GM18511 (cell line): ENCODE measurements around the gene CTNND2.
"Not testable (repeated sequence)": the region's sequence is repeated elsewhere in the genome, so short reads cannot be mapped to it uniquely, and the experiment has no call there.

Experiments
- ATAC-seq: cut with Tn5 transposase; IDR thresholded peaks from one replicate; pipeline ENCODE4 v1.9.1; 2021; ENCODE audit warnings: mild to moderate bottlenecking, moderate library complexity; ENCODE audit not compliant: unreplicated experiment

CTNND2 gene

DNA sequence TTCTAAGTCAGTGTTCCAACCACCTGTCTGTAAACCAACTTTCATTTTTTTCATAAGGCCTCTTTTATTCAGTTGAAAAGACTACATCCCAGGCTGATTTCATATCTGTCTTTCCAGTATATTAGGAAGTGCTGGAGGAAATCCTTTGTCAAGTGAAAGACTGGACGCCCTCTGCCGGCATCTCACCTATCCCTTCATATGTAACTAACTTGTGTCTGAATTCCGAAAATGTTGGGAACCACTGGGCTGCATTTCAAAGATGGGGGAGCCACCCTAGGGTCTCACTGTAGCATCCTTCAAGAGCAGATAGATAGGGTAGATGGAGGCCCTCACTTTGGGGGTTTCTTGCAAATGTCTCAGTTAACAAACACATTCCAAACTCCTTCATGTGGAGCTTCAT lies 569.8 kb downstream of the CTNND2 start:
- ATAC-seq, result no peak

- ATAC-seq, result no peak
Observed at GRCh38 chr5:11329679-11330078, 574.6 kb downstream of the CTNND2 start.

DNA sequence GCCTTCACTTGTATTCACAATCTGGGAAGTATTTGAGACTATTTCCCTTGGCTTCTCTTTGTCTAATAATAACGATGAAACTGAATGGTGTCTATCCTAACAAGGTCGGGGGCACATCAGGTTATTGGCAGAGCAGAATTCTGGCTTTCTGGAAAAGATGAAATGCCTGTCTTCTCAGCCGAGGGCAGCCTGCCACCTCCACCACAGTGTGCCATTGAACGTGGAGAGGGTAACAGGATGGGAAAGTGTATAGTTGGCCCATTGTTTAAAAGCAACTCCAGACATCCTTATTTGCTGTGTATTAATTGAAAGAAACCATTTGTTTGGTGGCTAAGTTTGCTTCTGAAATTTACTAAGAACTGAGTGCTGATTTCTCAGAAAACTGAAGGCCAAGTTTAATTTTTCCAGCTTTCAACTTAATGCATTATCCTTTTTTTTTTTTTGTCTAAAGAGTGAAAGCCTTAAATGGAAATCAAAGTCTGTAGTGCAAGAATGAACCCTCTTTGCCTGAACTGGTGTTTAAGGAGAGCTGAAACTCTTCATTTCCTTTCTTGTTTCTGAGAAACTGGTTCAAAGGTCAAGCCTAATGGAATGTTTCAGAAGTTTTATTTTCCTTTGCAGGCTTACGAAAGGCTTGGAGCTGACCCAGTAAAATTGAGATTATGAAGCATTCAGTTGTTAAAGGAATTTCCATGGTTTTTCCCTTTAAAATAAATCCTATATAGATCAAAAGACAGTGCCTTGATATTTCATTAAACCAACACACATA lies 579.5 kb downstream of the CTNND2 start:
- no peak for ATAC-seq

DNA sequence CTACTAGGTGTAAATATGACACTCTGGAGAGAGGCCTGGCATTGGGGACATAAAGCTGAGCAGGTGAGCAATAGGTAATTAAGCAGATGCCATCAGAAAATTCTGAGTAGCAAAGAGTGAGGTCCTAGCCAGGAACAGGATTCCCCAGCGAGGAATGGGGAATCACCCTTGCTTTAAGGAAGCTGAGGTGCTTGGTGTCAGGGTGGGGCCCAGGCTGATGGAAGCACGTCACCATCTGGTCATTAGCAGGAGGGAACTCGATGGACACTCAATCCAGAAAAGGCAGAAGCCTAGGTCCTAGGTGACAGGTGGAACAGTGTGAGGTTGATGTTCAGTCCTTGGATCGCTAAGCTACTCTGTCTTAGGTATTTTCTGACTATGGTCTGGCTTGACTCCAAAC lies 580.5 kb downstream of the CTNND2 start:
- no peak for ATAC-seq

DNA sequence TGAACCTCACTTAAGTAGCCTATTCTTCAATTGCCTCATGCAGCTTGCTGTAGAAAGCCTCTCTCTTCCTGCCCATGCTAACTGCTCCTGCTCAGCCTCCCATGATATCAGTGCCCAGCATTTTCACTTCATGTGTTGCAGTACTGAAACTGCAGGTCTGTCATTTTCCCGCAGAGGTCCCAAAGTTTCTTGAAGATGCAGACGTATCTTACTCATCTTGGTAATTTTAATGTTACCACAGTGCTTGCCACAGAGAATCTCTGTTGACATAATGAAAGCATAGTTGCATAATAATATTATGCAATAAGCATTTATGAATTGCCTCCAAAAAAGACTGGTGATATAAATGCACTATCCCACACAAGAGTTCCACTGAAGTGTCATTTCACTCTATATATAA lies 582.1 kb downstream of the CTNND2 start:
- no peak for ATAC-seq

DNA sequence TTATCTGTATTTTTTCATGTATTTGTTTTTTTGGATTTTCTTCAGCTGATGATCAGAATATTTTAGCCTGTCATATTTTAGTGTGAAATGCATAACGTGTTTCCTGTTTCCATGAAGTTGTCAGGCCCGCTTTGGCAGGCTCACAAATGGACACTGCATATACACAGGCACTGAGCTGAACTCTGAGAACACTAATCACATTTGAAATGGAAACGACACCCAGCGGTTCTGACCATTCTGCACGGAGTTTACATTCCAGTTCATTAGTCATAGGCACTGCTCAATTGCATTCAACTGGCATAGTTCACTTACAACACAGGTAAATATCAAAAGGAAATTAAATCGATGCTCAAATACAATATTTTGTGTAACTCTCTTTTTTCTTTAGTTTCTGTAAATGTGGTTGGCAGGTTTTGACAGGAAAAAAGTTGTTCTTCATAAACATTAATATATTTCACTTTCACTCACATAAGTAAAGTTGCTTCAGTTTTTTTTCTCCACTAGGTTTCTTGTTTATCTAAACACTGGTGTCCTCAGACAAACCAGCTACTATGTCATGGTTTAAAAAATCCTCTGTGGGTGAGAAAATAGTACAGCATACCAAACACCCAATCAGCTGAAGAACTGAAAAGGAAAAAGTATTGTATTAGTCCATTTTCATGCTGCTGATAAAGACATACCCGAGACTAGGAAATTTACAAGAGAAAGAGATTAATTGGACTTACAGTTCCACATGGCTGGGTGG lies 584.2 kb downstream of the CTNND2 start:
- no peak for ATAC-seq

DNA sequence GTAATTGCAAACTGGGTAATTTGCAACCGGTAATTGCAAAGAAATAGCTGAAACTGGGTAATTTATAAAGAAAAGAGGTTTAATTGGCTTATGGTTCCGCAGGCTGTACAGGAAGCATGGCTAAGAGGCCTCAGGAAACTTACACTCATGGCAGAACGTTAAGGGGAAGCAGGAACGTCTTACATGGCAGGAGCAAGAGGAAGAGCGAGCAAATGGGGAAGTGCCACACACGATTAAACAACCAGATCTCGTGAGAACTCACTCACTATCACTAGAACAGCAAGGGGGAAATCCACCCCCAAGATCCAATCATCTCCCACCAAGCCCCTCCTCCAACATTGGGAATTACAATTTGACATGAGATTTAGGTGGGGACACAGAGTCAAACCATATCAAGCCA lies 590.6 kb downstream of the CTNND2 start:
- not testable (repeated sequence) for ATAC-seq

DNA sequence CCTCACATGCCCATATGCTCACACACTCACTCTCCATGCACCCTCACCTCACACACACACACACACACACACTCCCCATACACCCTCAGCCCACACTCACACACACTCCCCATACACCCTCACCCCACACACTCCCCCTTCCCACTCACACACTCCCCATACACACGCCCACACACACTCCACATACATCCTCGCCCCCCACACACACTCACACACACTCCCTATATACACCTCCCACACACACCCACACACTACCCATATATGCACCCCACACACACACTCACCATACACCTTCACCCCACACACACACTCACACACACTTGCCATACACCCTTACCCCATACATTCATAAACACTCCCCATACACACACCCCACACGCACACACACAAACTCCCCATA lies 592.5 kb downstream of the CTNND2 start:
- ATAC-seq, result no peak

DNA sequence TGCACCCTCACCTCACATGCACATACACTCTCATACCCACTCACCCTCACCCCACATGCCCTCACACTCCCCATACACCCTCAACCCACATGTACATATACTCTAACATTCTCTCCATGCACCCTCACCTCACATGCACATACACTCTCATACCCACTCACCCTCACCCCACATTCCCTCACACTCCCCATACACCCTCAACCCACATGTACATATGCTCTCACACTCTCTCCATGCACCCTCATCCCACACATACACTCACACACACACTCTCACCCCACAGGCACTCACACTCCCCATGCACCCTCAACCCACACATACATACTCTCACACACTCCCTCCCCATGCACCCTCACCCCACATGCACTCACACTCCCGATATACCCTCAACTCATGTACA lies 593.0 kb downstream of the CTNND2 start:
- no peak for ATAC-seq

DNA sequence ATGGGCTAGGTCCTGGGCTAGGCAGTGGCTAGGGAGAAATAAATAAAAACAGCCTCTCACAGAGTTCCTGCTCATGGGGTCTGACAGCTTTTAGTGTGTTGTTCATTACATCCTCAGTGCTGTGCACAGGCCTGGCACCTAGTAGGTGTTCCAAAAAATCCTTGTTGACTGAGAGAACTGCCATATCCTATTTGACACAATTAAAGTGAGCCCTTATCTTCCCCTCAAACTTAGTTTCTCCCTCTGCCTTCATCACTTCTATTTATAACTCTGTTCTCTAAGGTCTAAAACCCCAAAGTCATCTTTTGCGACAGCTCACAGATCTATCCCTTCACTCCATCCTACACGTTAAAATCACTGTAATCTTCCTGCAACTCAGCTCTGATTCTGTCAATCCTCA lies 594.1 kb downstream of the CTNND2 start:
- no peak for ATAC-seq

DNA sequence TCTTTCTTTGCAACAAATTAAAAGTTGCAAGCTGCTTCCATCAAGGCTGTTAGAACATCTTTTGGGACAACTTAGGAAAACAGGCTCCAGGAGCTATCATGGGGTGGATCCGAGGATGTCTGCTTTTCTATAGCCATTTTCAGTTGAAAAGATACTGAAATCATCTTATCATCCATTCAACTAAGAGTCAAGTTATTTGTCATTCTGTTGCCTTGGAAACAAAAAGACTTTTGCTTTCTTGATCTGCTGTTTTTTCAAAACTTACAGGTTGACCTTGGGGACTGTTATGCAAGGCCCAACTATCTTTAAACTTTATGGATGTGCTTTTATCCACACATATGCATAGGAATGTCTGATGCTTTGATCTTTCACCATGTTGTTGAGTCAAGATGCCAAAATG lies 597.9 kb downstream of the CTNND2 start:
- ATAC-seq, result no peak

GRCh38 chr5:11305245-11305644 lies 599.0 kb downstream of the CTNND2 start:
- no peak for ATAC-seq

- no peak for ATAC-seq
Observed at GRCh38 chr5:11304641-11305040, 599.6 kb downstream of the CTNND2 start.

DNA sequence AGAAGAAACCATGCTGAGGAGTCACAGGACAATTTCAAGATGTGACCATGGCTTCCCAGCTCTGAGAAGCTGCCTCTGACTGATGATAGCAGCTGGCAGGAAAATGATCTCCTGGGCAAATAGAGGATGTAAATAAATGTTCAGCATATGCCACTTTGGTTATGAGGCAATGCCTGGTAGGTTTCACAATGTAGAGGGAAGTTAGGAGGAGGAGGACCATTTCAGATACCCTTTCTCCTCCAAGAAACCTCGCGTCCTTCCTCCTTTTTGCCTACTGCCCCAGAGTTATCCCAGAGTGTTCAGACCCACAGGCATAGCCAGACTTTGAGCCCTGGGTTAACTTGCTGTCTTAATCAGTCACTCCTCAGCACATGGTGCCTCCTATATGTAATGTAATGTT lies 601.6 kb downstream of the CTNND2 start:
- ATAC-seq, result no peak

- ATAC-seq, result no peak
Observed at GRCh38 chr5:11301171-11301570, 603.1 kb downstream of the CTNND2 start.

DNA sequence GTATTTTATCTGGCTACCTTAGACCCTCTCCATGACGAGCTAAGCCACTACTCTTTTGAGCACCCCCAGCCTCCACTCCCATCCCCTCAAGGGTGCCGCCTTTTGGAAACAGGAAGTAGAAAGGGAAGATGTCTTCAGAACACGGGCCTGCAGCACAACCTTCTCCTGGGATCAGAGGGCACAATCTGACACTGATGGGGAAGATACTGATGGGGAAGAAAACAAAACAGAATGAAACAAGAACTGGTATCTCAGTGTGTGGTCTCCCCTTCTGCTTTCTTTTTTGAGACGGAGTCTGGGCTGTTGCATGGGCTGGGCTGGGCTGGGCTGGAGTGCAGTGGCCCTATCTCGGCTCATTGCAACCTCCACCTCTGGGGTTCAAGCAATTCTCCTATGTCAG lies 603.5 kb downstream of the CTNND2 start:
- ATAC-seq, result no peak

- ATAC-seq, result no peak
Observed at GRCh38 chr5:11298877-11299276, 605.4 kb downstream of the CTNND2 start.

DNA sequence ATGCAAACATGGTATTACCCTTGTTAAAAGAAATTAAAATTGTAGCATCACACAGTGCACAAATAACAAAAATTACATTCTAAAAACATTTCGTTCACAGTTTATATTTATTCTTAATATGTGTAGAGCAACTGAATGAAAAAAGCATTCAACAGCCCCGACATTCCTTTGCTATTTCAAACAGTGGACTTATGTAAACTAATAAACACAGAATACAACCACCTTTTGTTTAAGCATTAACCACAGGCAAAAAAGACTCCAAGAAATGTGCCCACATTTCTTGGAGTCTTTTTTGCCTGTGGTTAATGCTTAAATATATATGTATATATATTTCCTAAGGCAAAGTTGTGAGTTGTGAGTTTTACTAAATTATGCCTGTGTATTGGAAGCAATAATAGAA lies 610.7 kb downstream of the CTNND2 start:
- ATAC-seq, result no peak

DNA sequence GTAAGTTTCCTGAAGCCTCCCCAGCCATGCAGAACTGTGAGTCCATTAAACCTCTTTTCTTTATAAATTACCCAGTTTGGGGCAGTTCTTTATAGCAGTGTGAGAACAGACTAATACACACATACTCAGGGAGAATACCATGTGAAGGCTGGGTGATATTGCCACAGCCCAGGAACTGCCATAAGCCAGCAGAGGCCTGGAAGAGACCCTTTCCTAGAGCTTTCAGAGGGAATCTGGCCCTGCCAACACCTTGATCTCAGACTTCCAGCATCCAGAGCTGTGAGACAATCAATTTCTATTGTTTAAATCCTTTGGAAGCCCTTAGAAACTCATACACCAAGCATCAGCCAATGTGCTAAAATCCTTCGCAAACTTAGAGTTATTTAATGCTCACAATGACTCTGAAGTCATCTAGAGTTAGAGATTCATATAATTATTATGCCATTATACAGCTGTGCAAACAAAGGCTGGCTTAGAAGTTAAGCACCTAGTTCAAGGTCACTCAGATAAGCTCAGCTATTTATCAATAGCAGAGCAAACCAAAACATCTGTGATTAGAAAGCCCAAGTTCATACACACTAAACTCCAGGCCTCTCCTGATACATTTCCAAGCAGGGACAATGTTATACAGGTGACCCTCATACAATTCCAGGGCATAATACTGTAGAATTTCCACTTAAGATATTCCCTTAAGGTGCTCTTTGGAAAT lies 611.4 kb downstream of the CTNND2 start:
- ATAC-seq, result no peak

DNA sequence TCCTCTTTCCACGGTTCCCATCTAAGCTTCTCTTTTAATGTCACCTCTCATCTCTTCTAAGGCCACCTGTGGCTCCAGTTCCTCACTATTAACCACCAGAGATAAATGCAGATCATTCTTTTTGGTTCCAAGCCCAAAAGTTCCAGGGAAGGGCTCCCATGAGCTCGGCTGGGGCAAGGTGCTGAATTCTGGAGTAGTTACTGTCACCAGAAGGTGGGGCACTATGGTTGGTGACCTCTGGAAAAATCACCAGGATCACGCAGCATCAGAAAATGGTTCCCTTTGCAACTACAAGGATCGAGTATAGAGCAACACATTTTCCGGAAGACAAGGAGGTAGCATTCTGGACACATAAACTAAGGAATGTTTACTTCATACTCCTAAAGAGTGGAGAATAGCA lies 614.5 kb downstream of the CTNND2 start:
- ATAC-seq, result no peak

GRCh38 chr5:11289208-11289607 lies 615.0 kb downstream of the CTNND2 start:
- ATAC-seq, result no peak

DNA sequence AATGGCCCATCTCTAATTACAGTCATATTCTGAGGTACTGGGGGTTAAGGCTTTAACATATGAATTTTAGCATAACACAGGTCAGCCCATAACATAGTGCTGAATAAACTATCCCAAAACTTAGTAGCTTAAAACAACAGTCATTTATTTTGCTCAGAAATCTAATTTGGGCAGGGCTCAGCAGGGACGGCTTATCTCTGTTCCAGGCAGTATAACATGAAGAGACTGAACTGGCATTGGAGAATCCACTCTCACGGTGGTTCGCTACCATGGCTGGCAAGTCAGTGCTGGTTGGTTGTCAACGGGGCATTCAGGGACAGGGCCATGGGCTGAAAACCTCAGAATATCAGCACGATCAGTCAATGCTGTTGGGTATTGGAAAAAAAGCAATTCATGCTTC lies 622.4 kb downstream of the CTNND2 start:
- ATAC-seq, result no peak
